Aorta (tissue), 5 donors: Measurements from ENCODE around the gene POTEJ. TPM values are rescaled to one million over a fixed set of nuclear protein-coding genes. Genes with fewer than 3 reads are reported as not detected.
"Not testable (repeated sequence)": the region's sequence is repeated elsewhere in the genome, so short reads cannot be mapped to it uniquely, and the experiment has no call there.

Experiments
- ATAC-seq: fragments of 200-7000 bp; cut with Tn5 transposase; one replicate; pipeline ENCODE4 v1.9.1; 2022; ENCODE audit warnings: moderate library complexity; ENCODE audit not compliant: low FRiP score
- DNase-seq, 2 donors: peaks; one replicate each; pipeline ENCODE4 v3.0.0-alpha.2; 2020
- H3K27ac ChIP-seq, 2 donors: one replicate each; pipeline ENCODE4 v1.5.1; 2013; ENCODE audit warnings: low read length in 2 of 2, mild to moderate bottlenecking in 2 of 2, moderate library complexity in 2 of 2, control low read depth in 1 of 2, inconsistent platforms in 1 of 2, low read depth in 1 of 2
- H3K27me3 ChIP-seq, 2 donors: one replicate each; pipeline ENCODE4 v1.6.1; 2013; ENCODE audit warnings: control low read depth in 1 of 2, low read length in 1 of 2, mild to moderate bottlenecking in 1 of 2, moderate library complexity in 1 of 2; ENCODE audit not compliant: insufficient read depth in 2 of 2, control insufficient read depth in 1 of 2
- H3K36me3 ChIP-seq, 2 donors: one replicate each; pipeline ENCODE4 v1.6.1; 2013; ENCODE audit warnings: control low read depth in 1 of 2, low read length in 1 of 2, mild to moderate bottlenecking in 1 of 2; ENCODE audit not compliant: insufficient read depth in 2 of 2, control insufficient read depth in 1 of 2
- H3K4me1 ChIP-seq, 2 donors: one replicate each; pipeline ENCODE4 v1.6.1; 2013; ENCODE audit warnings: low read length in 2 of 2, control low read depth in 1 of 2, mild to moderate bottlenecking in 1 of 2, moderate library complexity in 1 of 2; ENCODE audit not compliant: insufficient read depth in 2 of 2, control insufficient read depth in 1 of 2
- H3K4me3 ChIP-seq, 2 donors: one replicate each; pipeline ENCODE4 v1.5.1; 2013; ENCODE audit warnings: low read length in 2 of 2, control low read depth in 1 of 2, mild to moderate bottlenecking in 1 of 2
- H3K9me3 ChIP-seq: one replicate; pipeline ENCODE4 v1.6.1; 2013; ENCODE audit warnings: mild to moderate bottlenecking, low read length; ENCODE audit not compliant: control insufficient read depth
- WGBS, 2 donors: extraction: QIAGEN DNeasy Blood & Tissue Kit; methylation state at CpG; one replicate each; pipeline ENCODE4 v1.1.7; 2013; 5-methylcytosine and 5-hydroxymethylcytosine counted together
- intact Hi-C, 2 donors: fragments of 100-400 bp; cut with DNase I; formaldehyde crosslinking; loops; one replicate each; pipeline versions ENCODE4 v1.14.2 to v1.15.0; 2022
- polyA plus RNA-seq, 2 donors: library from polyadenylated mRNA; stranded (reverse); fragments of 200-250 nt; gene quantifications; one replicate each; pipeline ENCODE4 v1.2.3, GENCODE V29; 2013
- total RNA-seq, 2 donors: library from RNA; stranded (reverse); fragmentation: NEBNext Ultra II Directional; extraction: Animal tissue kit (Norgen Biotek cat#: 25700); gene quantifications; one replicate each; pipeline ENCODE4 v1.2.1, GENCODE V29; 2021
- donor health status: healthy with polysubstance abuse.
- donor health status: Bipolar disorder and iron deficiency.
- donor health status: DM: no; HTN: no; CAD: no.
- donor health status: DM: no; HTN: no; CAD: no.
- donor health status: DM: yes; HTN: yes; CAD: no.

The POTEJ gene
- total and polyA plus RNA-seq, 4 donors: not detected

DNA sequence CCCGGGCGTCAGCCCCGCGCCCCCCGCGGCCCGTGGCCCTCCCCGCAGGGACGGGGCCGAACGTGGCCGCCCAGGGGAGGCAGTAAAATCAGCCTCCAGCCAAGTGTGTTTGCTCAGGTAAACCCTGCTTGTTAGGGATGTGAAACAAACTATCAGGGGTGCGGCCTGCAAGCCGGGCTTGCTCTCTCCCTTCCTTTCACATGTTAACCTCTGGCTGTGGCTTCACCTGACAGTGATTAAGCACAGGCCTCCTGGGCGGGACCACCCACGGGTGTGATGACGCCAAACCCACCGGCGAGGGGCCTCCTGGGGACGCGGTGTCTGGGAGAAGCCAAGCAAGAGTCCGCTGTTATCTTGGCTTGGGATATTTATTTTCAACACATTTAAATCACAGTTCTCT lies 13.2 kb upstream of the POTEJ start:
- WGBS, 2 donors: no CpG with 5 or more reads among the region's 22 CpGs
- H3K27ac ChIP-seq, intact Hi-C loops, H3K27me3 ChIP-seq, DNase-seq, H3K4me1 ChIP-seq, H3K9me3 ChIP-seq, H3K36me3 ChIP-seq, H3K4me3 ChIP-seq, ATAC-seq: not testable (repeated sequence)

DNA sequence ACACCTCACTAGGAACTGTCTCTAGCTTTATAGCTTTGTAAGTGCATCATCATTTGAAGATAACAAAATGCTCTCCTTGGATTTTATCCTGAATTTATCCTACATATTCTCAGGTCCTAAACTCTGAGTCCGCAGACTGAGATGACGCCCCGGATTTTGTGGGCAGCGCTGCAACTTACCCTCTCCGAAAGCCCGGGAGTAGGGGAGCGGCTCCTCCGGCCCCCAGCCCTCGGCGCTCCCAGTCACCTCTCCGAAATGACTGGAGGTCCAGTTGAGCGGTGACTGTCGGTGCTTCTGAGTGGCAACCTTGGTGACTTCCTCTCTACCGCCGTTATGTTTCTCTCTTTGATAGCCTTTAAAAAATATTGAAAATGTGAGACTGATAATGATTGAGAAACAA lies 12.8 kb upstream of the POTEJ start:
- H3K36me3 ChIP-seq, H3K27ac ChIP-seq, H3K4me1 ChIP-seq, H3K4me3 ChIP-seq, H3K27me3 ChIP-seq, H3K9me3 ChIP-seq, ATAC-seq, intact Hi-C loops: not testable (repeated sequence)
- DNase-seq: peak in 1 of 2 donors; percentile 22
- 88 to 93% methylated on average over 13 of the region's 15 CpGs for WGBS, 2 donors

DNA sequence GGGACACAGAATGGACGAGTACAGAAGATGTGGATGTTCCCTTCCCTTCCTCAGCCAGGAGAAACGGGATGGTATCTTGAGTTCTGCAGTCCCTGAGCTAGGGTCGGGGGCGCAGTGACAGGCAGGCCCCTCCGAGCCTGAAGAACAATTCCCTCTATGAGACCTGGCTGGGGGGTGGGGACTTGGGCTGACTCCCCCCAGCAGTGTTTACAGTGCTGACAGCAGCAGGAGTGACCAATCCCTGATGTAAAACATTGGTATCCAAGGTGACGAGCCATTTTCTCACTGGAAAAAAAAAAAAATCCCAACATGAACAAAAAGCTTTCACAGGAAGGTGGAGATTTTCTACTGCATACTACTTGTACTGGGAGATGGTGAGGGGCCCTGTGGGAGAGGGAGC lies 11.8 kb upstream of the POTEJ start, which contains the start of gene CFC1:
CFC1 (minus strand) TSS at position 183 of the 400 bp plus-strand sequence. CDS start 288 bp downstream, outside the sequence.
- H3K9me3 ChIP-seq, ATAC-seq, DNase-seq, H3K36me3 ChIP-seq, intact Hi-C loops, H3K4me1 ChIP-seq, H3K27ac ChIP-seq, H3K27me3 ChIP-seq, H3K4me3 ChIP-seq: not testable (repeated sequence)
- WGBS, 2 donors: no CpG with 5 or more reads among the region's 6 CpGs

DNA sequence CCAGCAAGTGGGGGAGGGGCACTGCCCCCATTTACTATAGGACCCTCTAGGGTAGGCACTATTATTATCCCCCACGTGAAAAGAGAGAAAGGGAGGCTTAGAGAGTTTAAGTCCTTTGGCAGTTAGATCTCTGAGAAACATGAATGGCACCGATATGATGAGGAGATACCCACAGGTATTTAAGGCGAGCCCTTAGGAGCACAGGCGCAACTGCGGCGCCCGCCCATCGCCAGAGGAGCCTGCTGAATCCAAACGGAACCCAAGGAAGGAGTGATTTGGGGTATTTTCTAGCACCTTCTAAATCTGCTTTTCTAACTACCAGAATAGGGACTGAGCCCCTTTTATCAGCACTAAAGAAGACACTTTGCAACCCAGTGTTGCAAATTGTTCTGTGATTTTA lies 11.3 kb upstream of the POTEJ start:
- not testable (repeated sequence) for H3K36me3 ChIP-seq, H3K9me3 ChIP-seq

DNA sequence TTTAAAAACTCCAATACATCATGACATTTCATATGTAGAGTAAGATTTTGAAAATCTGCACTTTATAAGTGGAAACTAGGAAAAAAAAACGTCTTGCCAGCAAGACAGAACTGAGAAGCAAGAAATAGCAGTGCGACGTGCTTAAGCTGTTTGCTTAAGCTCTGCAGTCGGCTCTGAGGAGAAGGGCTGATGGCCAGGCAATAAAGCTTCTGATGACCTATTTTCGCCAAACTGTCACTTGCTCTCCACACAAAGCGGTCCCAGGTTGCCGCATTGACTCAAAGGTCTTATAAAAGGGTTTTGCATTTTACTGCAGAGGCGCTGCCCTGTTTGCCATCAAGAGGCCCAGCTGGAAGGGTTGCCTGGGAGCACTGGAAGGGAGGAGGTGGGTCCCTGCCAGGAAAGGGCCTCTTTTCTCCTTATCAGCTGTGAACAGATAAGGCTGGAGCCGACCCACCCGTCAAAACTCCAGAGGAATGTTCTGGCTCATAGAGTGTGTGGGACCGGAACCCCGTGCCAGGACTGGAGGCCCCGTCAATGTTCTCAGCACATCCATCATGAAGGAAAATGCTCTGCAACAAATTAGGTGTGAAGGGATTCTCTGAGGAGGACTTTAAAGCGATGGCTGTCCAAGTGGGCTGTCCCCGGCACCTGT lies 9.5 kb upstream of the POTEJ start:
- H3K27ac ChIP-seq, H3K4me3 ChIP-seq, H3K36me3 ChIP-seq, H3K4me1 ChIP-seq, intact Hi-C loops, H3K9me3 ChIP-seq, H3K27me3 ChIP-seq, DNase-seq: not testable (repeated sequence)
- WGBS, 2 donors: 8 to 9% methylated on average over 5 of the region's 15 CpGs
- ATAC-seq: peak; percentile 54

More for the DNA sequence above, 11.3 kb upstream of the POTEJ start:
- ATAC-seq, H3K27me3 ChIP-seq, intact Hi-C loops, H3K27ac ChIP-seq, H3K4me3 ChIP-seq, H3K4me1 ChIP-seq: not testable (repeated sequence)
- 91 to 99% methylated on average over 8 of the region's 9 CpGs for WGBS, 2 donors
- peak in 1 of 2 donors; percentile 46 for DNase-seq

DNA sequence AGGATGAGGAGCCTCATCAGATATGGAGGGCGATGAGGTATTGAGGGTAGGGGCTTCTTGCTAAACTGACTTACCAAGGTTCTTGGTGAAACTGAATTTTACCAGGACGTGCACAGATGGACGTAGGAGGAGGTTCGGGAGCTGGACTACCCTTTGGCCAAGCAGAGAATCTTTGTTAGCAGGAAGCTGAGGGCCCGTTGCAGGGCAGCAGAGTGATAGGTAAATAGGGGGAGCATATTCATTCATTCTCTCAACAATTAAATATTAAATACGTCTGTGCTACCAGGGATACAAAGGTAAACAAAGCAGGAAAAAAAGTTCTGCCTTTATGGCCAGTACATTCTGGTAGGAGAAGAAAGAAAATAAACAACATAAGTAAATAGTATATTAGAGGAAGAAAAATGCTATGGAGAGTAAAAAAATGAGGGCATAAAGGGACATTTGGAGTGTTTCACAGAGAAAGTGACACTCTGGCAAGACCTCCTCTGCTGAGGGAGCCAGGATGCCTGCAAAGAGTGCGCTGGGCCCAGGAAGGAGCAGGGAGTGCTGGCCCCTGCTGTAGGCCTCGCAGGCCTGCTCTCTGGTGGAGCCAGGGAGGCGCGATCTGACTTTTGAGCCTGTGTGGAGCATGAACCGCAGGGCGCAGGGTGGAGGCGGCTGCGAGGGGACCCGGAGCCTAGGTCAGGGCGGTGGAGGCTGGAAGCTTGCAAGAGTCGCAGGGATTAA lies 2.8 kb upstream of the POTEJ start:
- H3K36me3 ChIP-seq, H3K9me3 ChIP-seq, H3K27ac ChIP-seq, H3K27me3 ChIP-seq, H3K4me1 ChIP-seq, H3K4me3 ChIP-seq, intact Hi-C loops, DNase-seq: not testable (repeated sequence)
- 99 to 100% methylated on average over 4 of the region's 17 CpGs for WGBS, 2 donors
- peak; percentile 57 for ATAC-seq

DNA sequence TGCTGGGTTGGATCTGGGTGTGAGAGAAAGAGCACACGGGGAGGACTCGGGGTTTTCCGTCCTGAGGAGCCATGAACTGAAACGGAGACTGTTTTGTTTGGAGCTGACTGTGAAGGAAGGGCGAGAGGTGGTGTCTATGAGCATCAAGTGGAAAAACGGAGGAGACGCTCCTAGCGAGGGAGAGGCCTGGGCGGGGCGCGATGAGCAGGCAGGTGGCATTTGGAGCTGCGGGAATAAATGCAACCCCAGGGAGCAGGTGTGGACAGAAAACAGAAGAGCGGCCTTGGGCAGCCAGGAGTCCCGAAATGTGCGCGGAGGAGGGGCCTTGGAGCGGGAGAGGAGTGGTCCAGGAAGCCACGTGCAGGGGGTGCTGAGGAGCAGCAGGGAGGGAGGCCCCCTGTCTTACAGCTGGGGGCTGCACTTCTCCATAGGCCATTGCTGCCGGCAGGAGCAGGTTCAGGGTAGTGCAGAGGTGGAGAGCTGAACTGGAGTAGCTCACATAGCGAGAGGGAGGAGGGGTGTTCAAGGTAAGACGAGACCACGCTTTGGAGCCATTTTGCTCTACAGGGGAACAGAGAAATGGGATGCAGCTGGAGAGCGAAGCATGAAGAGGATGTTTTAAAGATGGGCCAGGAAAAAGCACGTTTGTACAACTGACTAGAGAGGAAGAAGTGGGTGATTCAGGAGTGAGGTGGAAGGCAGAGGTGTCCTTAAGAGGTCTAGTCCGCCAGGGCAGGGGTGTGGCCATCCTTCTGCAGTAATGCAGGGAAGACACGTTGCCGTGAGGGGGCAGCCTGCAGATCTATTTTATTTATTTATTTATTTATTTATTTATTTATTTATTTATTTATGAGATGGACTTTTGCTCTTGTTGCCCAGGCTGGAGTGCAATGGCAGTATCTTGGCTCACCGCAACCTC lies 2.0 kb upstream of the POTEJ start:
- H3K27me3 ChIP-seq, H3K4me3 ChIP-seq, H3K4me1 ChIP-seq, DNase-seq, intact Hi-C loops, H3K9me3 ChIP-seq, H3K27ac ChIP-seq, H3K36me3 ChIP-seq: not testable (repeated sequence)
- ATAC-seq: peak; percentile 65
- WGBS, 2 donors: 87 to 89% methylated on average over 3 to 5 of the region's 28 CpGs

DNA sequence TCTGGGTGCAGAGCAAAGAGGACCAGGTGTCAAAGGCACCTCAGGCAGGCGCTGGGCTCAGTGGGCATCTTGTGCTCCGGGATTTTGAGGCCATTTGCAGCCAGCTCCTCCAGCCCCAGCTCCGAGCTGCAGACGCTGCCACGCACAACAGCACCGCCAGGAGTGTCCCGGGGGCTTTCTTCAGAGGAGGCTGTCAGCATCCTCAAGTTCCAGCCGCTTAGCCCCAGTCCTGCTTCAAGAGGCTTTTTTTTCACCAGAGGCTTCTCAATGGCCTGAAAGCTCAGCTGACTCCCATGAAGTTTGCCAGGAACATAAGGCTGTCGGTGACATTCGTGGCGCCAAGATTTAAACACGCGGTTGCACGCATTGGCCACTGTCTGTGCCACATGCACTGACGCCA lies 754 bp upstream of the POTEJ start:
- H3K4me1 ChIP-seq, intact Hi-C loops, H3K4me3 ChIP-seq, H3K9me3 ChIP-seq, H3K27me3 ChIP-seq, H3K27ac ChIP-seq, ATAC-seq, H3K36me3 ChIP-seq: not testable (repeated sequence)
- 68 to 79% methylated on average over 13 of the region's 15 CpGs for WGBS, 2 donors
- DNase-seq: peak in 1 of 2 donors; percentile 38
